D721Med (cell line): ENCODE results near the gene PRKD1.

Experiments
- DNase-seq: peaks from one replicate; pipeline ENCODE4 v3.0.0; 2011; ENCODE audit warnings: low spot score; ENCODE audit not compliant: insufficient read length
- FAIRE-seq: peaks from 2 replicates; lab custom pipeline; 2011; peaks lifted over from hg19 to GRCh38; lab: Jason Lieb, UNC
- CTCF ChIP-seq: IDR thresholded peaks from 2 replicates; pipeline ENCODE4 v1.5.1; 2012; ENCODE audit warnings: mild to moderate bottlenecking, control low read depth; ENCODE audit not compliant: insufficient read depth; ENCODE audit errors: missing control alignments

Gene PRKD1

GRCh38 chr14:29756019-29756385, 171.6 kb downstream of the PRKD1 start:
- no peak for TF ChIP-seq CTCF

GRCh38 chr14:29755311-29756018, 172.2 kb downstream of the PRKD1 start:
- FAIRE-seq (no peak), DNase-seq (no peak)
- no peak for TF ChIP-seq CTCF

More at GRCh38 chr14:29756019-29756385, 171.6 kb downstream of the PRKD1 start:
- FAIRE-seq (no peak), DNase-seq (no peak)

GRCh38 chr14:29754134-29754533, 173.5 kb downstream of the PRKD1 start:
- DNase-seq, result no peak
- FAIRE-seq, result no peak
- TF ChIP-seq CTCF, result no peak

GRCh38 chr14:29752221-29752923, 175.3 kb downstream of the PRKD1 start:
- DNase-seq, result no peak
- no peak for FAIRE-seq
- no peak for TF ChIP-seq CTCF

GRCh38 chr14:29749829-29750228, 177.8 kb downstream of the PRKD1 start:
- DNase-seq (no peak), FAIRE-seq (no peak)
- TF ChIP-seq CTCF, result no peak

DNA sequence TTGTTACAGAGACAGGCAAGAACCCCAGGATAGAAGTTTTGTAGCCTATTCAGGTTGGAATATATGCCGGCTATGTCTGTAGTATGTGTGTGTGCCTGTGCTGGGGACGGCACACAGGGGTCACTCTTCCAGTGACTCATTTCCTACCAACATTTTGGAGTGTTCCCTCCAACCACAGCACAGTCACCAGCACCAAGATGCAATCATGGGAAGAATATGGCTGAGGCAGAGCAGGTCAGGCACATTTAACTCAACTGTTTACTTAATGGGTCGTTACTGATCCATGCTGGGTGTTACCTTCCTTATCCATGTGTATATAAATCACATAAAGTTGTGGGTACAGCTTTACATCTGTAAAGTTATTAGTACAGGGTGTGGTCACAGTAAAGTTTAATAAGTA, 178.3 kb downstream of the PRKD1 start:
- DNase-seq, result no peak
- no peak for TF ChIP-seq CTCF
- FAIRE-seq, result no peak

GRCh38 chr14:29745863-29746262, 181.8 kb downstream of the PRKD1 start:
- TF ChIP-seq CTCF, result no peak
- no peak for FAIRE-seq
- DNase-seq, result no peak
